Ishikawa (cell line): Measurements from ENCODE around the gene UBE3A.

Experiments used
- EGR1 ChIP-seq: IDR thresholded peaks from 2 replicates; pipeline ENCODE4 v1.6.1; 2012
- FOXM1 ChIP-seq: IDR thresholded peaks from 2 replicates; pipeline ENCODE4 v1.6.1; 2012; ENCODE audit warnings: low read depth, borderline replicate concordance
- NFIC ChIP-seq: IDR thresholded peaks from 2 replicates; pipeline ENCODE4 v1.6.1; 2012
- RAD21 ChIP-seq: IDR thresholded peaks from 2 replicates; pipeline ENCODE4 v1.6.1; 2012; ENCODE audit warnings: low read depth
- TAF1 ChIP-seq: IDR thresholded peaks from 2 replicates; pipeline ENCODE4 v1.6.1; 2012; ENCODE audit warnings: low read depth, mild to moderate bottlenecking
- TEAD4 ChIP-seq: IDR thresholded peaks from 2 replicates; pipeline ENCODE4 v1.6.1; 2012
- ZBTB7A ChIP-seq: IDR thresholded peaks from 2 replicates; pipeline ENCODE4 v1.6.1; 2012; ENCODE audit warnings: low read depth
- TF ChIP-seq, protein P1 (sequence below): IDR thresholded peaks from 2 replicates; pipeline ENCODE4 v1.6.1; 2012
- TF ChIP-seq, protein P2 (sequence below): IDR thresholded peaks from 2 replicates; pipeline ENCODE4 v1.6.1; 2012

DNA sequence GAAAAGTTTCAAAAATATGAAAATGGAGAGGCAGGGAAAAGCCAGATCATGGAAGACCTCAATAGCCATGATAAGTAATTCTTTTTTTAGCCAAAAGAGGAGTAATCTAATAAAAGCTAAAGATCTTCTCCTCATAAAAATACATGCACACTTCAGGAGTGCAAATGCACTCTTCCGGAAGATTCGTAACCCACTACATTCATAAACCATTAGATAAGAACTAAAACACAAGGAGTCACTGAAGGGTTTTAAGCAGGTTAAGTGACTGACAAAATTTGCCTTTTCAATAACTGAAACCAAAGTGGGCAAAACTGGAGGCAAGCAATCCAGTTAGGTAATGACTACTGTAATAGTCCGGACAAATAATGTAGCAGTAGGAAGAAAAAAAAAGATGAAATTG lies 46.0 kb downstream of the UBE3A start:
- TF ChIP-seq TAF1 (no peak), FOXM1 (no peak), EGR1 (no peak), RAD21 (no peak), TEAD4 (no peak), ZBTB7A (no peak), NFIC (no peak)
- TF ChIP-seq, protein P1, sequence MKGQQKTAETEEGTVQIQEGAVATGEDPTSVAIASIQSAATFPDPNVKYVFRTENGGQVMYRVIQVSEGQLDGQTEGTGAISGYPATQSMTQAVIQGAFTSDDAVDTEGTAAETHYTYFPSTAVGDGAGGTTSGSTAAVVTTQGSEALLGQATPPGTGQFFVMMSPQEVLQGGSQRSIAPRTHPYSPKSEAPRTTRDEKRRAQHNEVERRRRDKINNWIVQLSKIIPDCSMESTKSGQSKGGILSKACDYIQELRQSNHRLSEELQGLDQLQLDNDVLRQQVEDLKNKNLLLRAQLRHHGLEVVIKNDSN = no peak
- TF ChIP-seq, protein P2, sequence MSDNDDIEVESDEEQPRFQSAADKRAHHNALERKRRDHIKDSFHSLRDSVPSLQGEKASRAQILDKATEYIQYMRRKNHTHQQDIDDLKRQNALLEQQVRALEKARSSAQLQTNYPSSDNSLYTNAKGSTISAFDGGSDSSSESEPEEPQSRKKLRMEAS = no peak
